ENCODE results near the gene RFK. TPM values are rescaled to one million over a fixed set of nuclear protein-coding genes. Genes with fewer than 3 reads are reported as not detected.

The RFK gene
- total and polyA plus RNA-seq, 2 donors from 2014 or later, result 20.6 to 40.3 TPM

GRCh38 chr9:76401580-76402354 is 7.5 kb upstream of the RFK start:
- H3K9ac ChIP-seq (ENCODE audit: low read length in 3 of 3), result no peak overlapping the region
- no peaks in the 10 kb centered on the region for H3K36me3 ChIP-seq (ENCODE audit: control insufficient read depth in 2 of 3, insufficient read depth in 3 of 3, low read length in 3 of 3)
- H3K9me3 ChIP-seq (ENCODE audit: control insufficient read depth in 2 of 3, insufficient read depth in 1 of 3, low read length in 3 of 3), result no peaks in the 10 kb centered on the region
- H3K27me3 ChIP-seq (ENCODE audit: control insufficient read depth, insufficient read depth, low read length), result no peaks in the 10 kb centered on the region
- FAIRE-seq (no peak), DNase-seq (no peak)
- no peak overlapping the region for H3K4me3 ChIP-seq (ENCODE audit: low read length in 3 of 3)
- TF ChIP-seq CTCF (IDR thresholded peaks at IDR 0.05; ENCODE audit: borderline replicate concordance, extremely low read depth, insufficient read depth), result no peak
- no peaks in the 10 kb centered on the region for H3K4me1 ChIP-seq (ENCODE audit: control insufficient read depth in 2 of 3, insufficient read depth in 2 of 3, low read depth in 1 of 3, low read length in 3 of 3)
- intact Hi-C loops (cut with DNase I), result no loop called here
- H3K27ac ChIP-seq (ENCODE audit: low read depth in 2 of 2, low read length in 2 of 2), result no peak overlapping the region

- no peak for TF ChIP-seq CTCF (IDR thresholded peaks at IDR 0.05; ENCODE audit: borderline replicate concordance, extremely low read depth, insufficient read depth)
Observed at GRCh38 chr9:76401176-76401575, 7.0 kb upstream of the RFK start.

GRCh38 chr9:76400534-76401096 is 6.4 kb upstream of the RFK start:
- TF ChIP-seq CTCF (IDR thresholded peaks at IDR 0.05; ENCODE audit: borderline replicate concordance, extremely low read depth, insufficient read depth), result no peak
- FAIRE-seq (no peak), DNase-seq (no peak)
- Histone ChIP-seq H3K9ac (ENCODE audit: low read length in 3 of 3) (no peak overlapping the region), H3K27ac (ENCODE audit: low read depth in 2 of 2, low read length in 2 of 2) (no peak overlapping the region), H3K4me1 (ENCODE audit: control insufficient read depth in 2 of 3, insufficient read depth in 2 of 3, low read depth in 1 of 3, low read length in 3 of 3) (peaks cover 0 to under 1% (median 0%) of the 10 kb centered on the region in 3 donors), H3K4me3 (ENCODE audit: low read length in 3 of 3) (no peak overlapping the region), H3K36me3 (ENCODE audit: control insufficient read depth in 2 of 3, insufficient read depth in 3 of 3, low read length in 3 of 3) (no peaks in the 10 kb centered on the region), H3K27me3 (ENCODE audit: control insufficient read depth, insufficient read depth, low read length) (no peaks in the 10 kb centered on the region), H3K9me3 (ENCODE audit: control insufficient read depth in 2 of 3, insufficient read depth in 1 of 3, low read length in 3 of 3) (no peaks in the 10 kb centered on the region)
- intact Hi-C loops (cut with DNase I), result no loop called here

More at GRCh38 chr9:76401176-76401575, 7.0 kb upstream of the RFK start:
- intact Hi-C loops (cut with DNase I), result no loop called here
- FAIRE-seq, result no peak
- Histone ChIP-seq H3K27ac (ENCODE audit: low read depth in 2 of 2, low read length in 2 of 2) (no peak overlapping the region), H3K9ac (ENCODE audit: low read length in 3 of 3) (no peak overlapping the region), H3K4me1 (ENCODE audit: control insufficient read depth in 2 of 3, insufficient read depth in 2 of 3, low read depth in 1 of 3, low read length in 3 of 3) (no peaks in the 10 kb centered on the region), H3K27me3 (ENCODE audit: control insufficient read depth, insufficient read depth, low read length) (no peaks in the 10 kb centered on the region), H3K9me3 (ENCODE audit: control insufficient read depth in 2 of 3, insufficient read depth in 1 of 3, low read length in 3 of 3) (no peaks in the 10 kb centered on the region), H3K4me3 (ENCODE audit: low read length in 3 of 3) (no peak overlapping the region), H3K36me3 (ENCODE audit: control insufficient read depth in 2 of 3, insufficient read depth in 3 of 3, low read length in 3 of 3) (no peaks in the 10 kb centered on the region)
- no peak for DNase-seq
